ENCODE results near the gene MOB3A. TPM values are rescaled to one million over a fixed set of nuclear protein-coding genes. Genes with fewer than 3 reads are reported as not detected.
A peak's percentile ranks its signal among the peaks of the same experiment; 100 is the strongest.

Gene MOB3A
- total and polyA plus RNA-seq, 4 donors: 3.4 to 8.7 (median 6.5) TPM

DNA sequence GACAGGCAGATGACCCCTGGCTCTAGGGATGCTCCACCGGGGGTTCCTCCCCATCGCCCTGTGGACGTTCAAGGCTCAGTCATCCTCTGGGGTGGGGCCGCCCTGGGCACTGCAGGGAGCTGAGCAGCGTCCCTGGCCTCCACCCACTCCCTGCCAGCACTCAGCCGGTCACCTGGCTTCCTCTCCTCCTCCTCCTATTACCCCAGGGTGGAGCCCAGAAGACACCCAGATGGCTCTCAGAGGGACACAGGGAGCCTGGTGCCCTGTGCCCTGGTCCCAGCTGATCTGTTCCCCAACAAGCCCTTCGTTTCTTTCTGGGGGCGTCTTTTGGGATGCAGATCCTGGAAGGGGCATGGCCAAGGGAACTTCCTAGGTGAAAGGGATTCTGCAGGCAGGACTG, 41.4 kb downstream of the MOB3A start:
- H3K4me1 ChIP-seq (ENCODE audit: control insufficient read depth in 4 of 4, insufficient read depth in 4 of 4, low read length in 3 of 4): peaks cover 13 to 40% (median 29%) of the 10 kb centered on the region in 4 donors
- peak overlapping the region in 1 of 2 donors; percentile 68 for H3K27ac ChIP-seq (ENCODE audit: low read depth in 1 of 2, low read length in 2 of 2)
- no peaks in the 10 kb centered on the region for H3K36me3 ChIP-seq (ENCODE audit: control insufficient read depth in 4 of 4, insufficient read depth in 3 of 4, low read depth in 1 of 4, low read length in 3 of 4)
- no peaks in the 10 kb centered on the region for H3K27me3 ChIP-seq (ENCODE audit: control insufficient read depth in 4 of 4, insufficient read depth in 4 of 4, low read length in 3 of 4)
- no peak overlapping the region for H3K9ac ChIP-seq (ENCODE audit: low read depth in 1 of 2, low read length in 2 of 2)
- H3K4me3 ChIP-seq (ENCODE audit: low read depth in 1 of 3, low read length in 3 of 3): no peak overlapping the region
- no peaks in the 10 kb centered on the region for H3K9me3 ChIP-seq (ENCODE audit: control insufficient read depth in 4 of 4, low read length in 3 of 4)
- no peak for TF ChIP-seq EGR1 (IDR thresholded peaks at IDR 0.05; ENCODE audit: low read depth in 2 of 2)
- TF ChIP-seq GABPA (IDR thresholded peaks at IDR 0.05 in 1 of 2, conservative IDR thresholded peaks at IDR 0.05 in 1 of 2): no peak
- TF ChIP-seq SP1 (IDR thresholded peaks at IDR 0.05): no peak
- no peak for TF ChIP-seq FOXA1 (IDR thresholded peaks at IDR 0.05)
- TF ChIP-seq RXRA (IDR thresholded peaks at IDR 0.05): no peak
- WGBS: 83% methylated on average over 8 of the region's 8 CpGs
- DNase-seq (ENCODE audit: low spot score): no peak

- H3K27me3 ChIP-seq (ENCODE audit: control insufficient read depth in 4 of 4, insufficient read depth in 4 of 4, low read length in 3 of 4): no peaks in the 10 kb centered on the region
- no peak overlapping the region for H3K4me3 ChIP-seq (ENCODE audit: low read depth in 1 of 3, low read length in 3 of 3)
- H3K4me1 ChIP-seq (ENCODE audit: control insufficient read depth in 4 of 4, insufficient read depth in 4 of 4, low read length in 3 of 4): peaks cover 20 to 40% (median 27%) of the 10 kb centered on the region in 4 donors
- H3K36me3 ChIP-seq (ENCODE audit: control insufficient read depth in 4 of 4, insufficient read depth in 3 of 4, low read depth in 1 of 4, low read length in 3 of 4): no peaks in the 10 kb centered on the region
- H3K27ac ChIP-seq (ENCODE audit: low read depth in 1 of 2, low read length in 2 of 2): peak overlapping the region; percentile 58 to 68
- H3K9me3 ChIP-seq (ENCODE audit: control insufficient read depth in 4 of 4, low read length in 3 of 4): no peaks in the 10 kb centered on the region
- 64% methylated on average over 24 of the region's 24 CpGs for WGBS
- TF ChIP-seq RXRA (IDR thresholded peaks at IDR 0.05) (peak; percentile 67 to 88), SP1 (IDR thresholded peaks at IDR 0.05) (peak; percentile 75), HNF4G (IDR thresholded peaks at IDR 0.05) (no peak), EGR1 (IDR thresholded peaks at IDR 0.05; ENCODE audit: low read depth in 2 of 2) (no peak), NR2F2 (IDR thresholded peaks at IDR 0.05) (peak; percentile 77), JUND (IDR thresholded peaks at IDR 0.05) (no peak), MAX (IDR thresholded peaks at IDR 0.05) (peak; percentile 80), FOXA1 (IDR thresholded peaks at IDR 0.05) (peak; percentile 25), REST (IDR thresholded peaks at IDR 0.05) (peak; percentile 47), HNF4A (conservative IDR thresholded peaks at IDR 0.05) (peak; percentile 41 to 73), ATF3 (IDR thresholded peaks at IDR 0.05) (no peak), TAF1 (conservative IDR thresholded peaks at IDR 0.05) (no peak), GABPA (IDR thresholded peaks at IDR 0.05 in 1 of 2, conservative IDR thresholded peaks at IDR 0.05 in 1 of 2) (peak in 1 of 2 donors; percentile 56), YY1 (IDR thresholded peaks at IDR 0.05) (peak; percentile 77), RAD21 (IDR thresholded peaks at IDR 0.05) (peak; percentile 15 to 53), FOXA2 (IDR thresholded peaks at IDR 0.05) (no peak)
- TF ChIP-seq, protein P1, sequence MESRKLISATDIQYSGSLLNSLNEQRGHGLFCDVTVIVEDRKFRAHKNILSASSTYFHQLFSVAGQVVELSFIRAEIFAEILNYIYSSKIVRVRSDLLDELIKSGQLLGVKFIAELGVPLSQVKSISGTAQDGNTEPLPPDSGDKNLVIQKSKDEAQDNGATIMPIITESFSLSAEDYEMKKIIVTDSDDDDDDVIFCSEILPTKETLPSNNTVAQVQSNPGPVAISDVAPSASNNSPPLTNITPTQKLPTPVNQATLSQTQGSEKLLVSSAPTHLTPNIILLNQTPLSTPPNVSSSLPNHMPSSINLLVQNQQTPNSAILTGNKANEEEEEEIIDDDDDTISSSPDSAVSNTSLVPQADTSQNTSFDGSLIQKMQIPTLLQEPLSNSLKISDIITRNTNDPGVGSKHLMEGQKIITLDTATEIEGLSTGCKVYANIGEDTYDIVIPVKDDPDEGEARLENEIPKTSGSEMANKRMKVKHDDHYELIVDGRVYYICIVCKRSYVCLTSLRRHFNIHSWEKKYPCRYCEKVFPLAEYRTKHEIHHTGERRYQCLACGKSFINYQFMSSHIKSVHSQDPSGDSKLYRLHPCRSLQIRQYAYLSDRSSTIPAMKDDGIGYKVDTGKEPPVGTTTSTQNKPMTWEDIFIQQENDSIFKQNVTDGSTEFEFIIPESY (IDR thresholded peaks at IDR 0.05): no peak
- TF ChIP-seq, protein P2, sequence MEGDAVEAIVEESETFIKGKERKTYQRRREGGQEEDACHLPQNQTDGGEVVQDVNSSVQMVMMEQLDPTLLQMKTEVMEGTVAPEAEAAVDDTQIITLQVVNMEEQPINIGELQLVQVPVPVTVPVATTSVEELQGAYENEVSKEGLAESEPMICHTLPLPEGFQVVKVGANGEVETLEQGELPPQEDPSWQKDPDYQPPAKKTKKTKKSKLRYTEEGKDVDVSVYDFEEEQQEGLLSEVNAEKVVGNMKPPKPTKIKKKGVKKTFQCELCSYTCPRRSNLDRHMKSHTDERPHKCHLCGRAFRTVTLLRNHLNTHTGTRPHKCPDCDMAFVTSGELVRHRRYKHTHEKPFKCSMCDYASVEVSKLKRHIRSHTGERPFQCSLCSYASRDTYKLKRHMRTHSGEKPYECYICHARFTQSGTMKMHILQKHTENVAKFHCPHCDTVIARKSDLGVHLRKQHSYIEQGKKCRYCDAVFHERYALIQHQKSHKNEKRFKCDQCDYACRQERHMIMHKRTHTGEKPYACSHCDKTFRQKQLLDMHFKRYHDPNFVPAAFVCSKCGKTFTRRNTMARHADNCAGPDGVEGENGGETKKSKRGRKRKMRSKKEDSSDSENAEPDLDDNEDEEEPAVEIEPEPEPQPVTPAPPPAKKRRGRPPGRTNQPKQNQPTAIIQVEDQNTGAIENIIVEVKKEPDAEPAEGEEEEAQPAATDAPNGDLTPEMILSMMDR (IDR thresholded peaks at IDR 0.05; ENCODE audit: low read depth, low read length, missing input control): no peak
- no peak overlapping the region for H3K9ac ChIP-seq (ENCODE audit: low read depth in 1 of 2, low read length in 2 of 2)
- DNase-seq (ENCODE audit: low spot score): no peak
These were observed 42.3 kb downstream of the MOB3A start for GRCh38 chr19:2053601-2054389.
